Stimulated activated memory B cell treated with anti-CD40 and anti-IgM and Interleukin-4, amounts not matched to agents 10 μg/mL and 1 μg/mL and 100 μg/mL, for 72 hours (primary cell): ENCODE data around the gene KTI12.
"Not testable (repeated sequence)": the region's sequence is repeated elsewhere in the genome, so short reads cannot be mapped to it uniquely, and the experiment has no call there.

Source experiments
- ATAC-seq: fragments of 150-1000 bp; cut with Tn5 transposase; 2 replicates; pipeline ENCODE4 v1.10.0; 2021
- H3K27ac Mint-ChIP-seq: one replicate; pipeline ENCODE4 v1.8.0; 2022; ENCODE audit warnings: mild to moderate bottlenecking, mixed read lengths
- H3K27me3 Mint-ChIP-seq: one replicate; pipeline ENCODE4 v1.8.0; 2022; ENCODE audit warnings: mixed read lengths
- H3K36me3 Mint-ChIP-seq: one replicate; pipeline ENCODE4 v1.8.0; 2022; ENCODE audit warnings: mixed read lengths
- H3K4me1 Mint-ChIP-seq: one replicate; pipeline ENCODE4 v1.8.0; 2022; ENCODE audit warnings: mixed read lengths
- H3K4me3 Mint-ChIP-seq: one replicate; pipeline ENCODE4 v1.8.0; 2022; ENCODE audit warnings: mild to moderate bottlenecking, moderate library complexity, mixed read lengths
- H3K9me3 Mint-ChIP-seq: one replicate; pipeline ENCODE4 v1.8.0; 2022; ENCODE audit warnings: mixed read lengths

The KTI12 gene

GRCh38 chr1:52008071-52008809 lies 25.4 kb downstream of the KTI12 start:
- no peak overlapping the region for H3K4me3 Mint-ChIP-seq
- H3K27me3 Mint-ChIP-seq = peaks cover 32% of the 10 kb centered on the region
- peaks cover 4% of the 10 kb centered on the region for H3K4me1 Mint-ChIP-seq
- no peak overlapping the region for H3K27ac Mint-ChIP-seq
- no peaks in the 10 kb centered on the region for H3K36me3 Mint-ChIP-seq
- H3K9me3 Mint-ChIP-seq = no peaks in the 10 kb centered on the region
- ATAC-seq = no peak

- Mint-ChIP-seq H3K27me3 (peaks cover 35% of the 10 kb centered on the region), H3K27ac (no peak overlapping the region), H3K4me1 (peaks cover 4% of the 10 kb centered on the region), H3K36me3 (no peaks in the 10 kb centered on the region), H3K9me3 (no peaks in the 10 kb centered on the region), H3K4me3 (no peak overlapping the region)
- no peak for ATAC-seq
Observed at GRCh38 chr1:52007215-52008002, 26.2 kb downstream of the KTI12 start.

- not testable (repeated sequence) for H3K4me1 Mint-ChIP-seq, H3K27ac Mint-ChIP-seq, H3K4me3 Mint-ChIP-seq, H3K36me3 Mint-ChIP-seq, ATAC-seq, H3K9me3 Mint-ChIP-seq
- H3K27me3 Mint-ChIP-seq = peaks cover 35% of the 10 kb centered on the region
Observed at GRCh38 chr1:52006081-52006553, 27.5 kb downstream of the KTI12 start.

GRCh38 chr1:52005548-52005947 lies 28.1 kb downstream of the KTI12 start:
- H3K36me3 Mint-ChIP-seq, H3K4me3 Mint-ChIP-seq, H3K9me3 Mint-ChIP-seq, H3K4me1 Mint-ChIP-seq, ATAC-seq, H3K27ac Mint-ChIP-seq: not testable (repeated sequence)
- peaks cover 35% of the 10 kb centered on the region for H3K27me3 Mint-ChIP-seq

- H3K4me3 Mint-ChIP-seq = no peak overlapping the region
- ATAC-seq = no peak
- no peaks in the 10 kb centered on the region for H3K36me3 Mint-ChIP-seq
- H3K27ac Mint-ChIP-seq = no peak overlapping the region
- H3K4me1 Mint-ChIP-seq = peaks cover 4% of the 10 kb centered on the region
- peaks cover 35% of the 10 kb centered on the region for H3K27me3 Mint-ChIP-seq
- no peaks in the 10 kb centered on the region for H3K9me3 Mint-ChIP-seq
Observed at GRCh38 chr1:52003877-52004276, 29.7 kb downstream of the KTI12 start.

GRCh38 chr1:52002038-52002917 lies 31.3 kb downstream of the KTI12 start:
- H3K4me1 Mint-ChIP-seq = peaks cover 4% of the 10 kb centered on the region
- peak; percentile 89 for ATAC-seq
- no peaks in the 10 kb centered on the region for H3K36me3 Mint-ChIP-seq
- H3K9me3 Mint-ChIP-seq = no peaks in the 10 kb centered on the region
- peaks cover 30% of the 10 kb centered on the region for H3K27me3 Mint-ChIP-seq
- H3K27ac Mint-ChIP-seq = no peak overlapping the region
- H3K4me3 Mint-ChIP-seq = no peak overlapping the region

- Mint-ChIP-seq H3K9me3 (no peaks in the 10 kb centered on the region), H3K27me3 (peaks cover 25% of the 10 kb centered on the region), H3K27ac (no peak overlapping the region), H3K4me3 (no peak overlapping the region), H3K4me1 (no peaks in the 10 kb centered on the region), H3K36me3 (no peaks in the 10 kb centered on the region)
- ATAC-seq = no peak
Observed at GRCh38 chr1:51998701-51999100, 34.9 kb downstream of the KTI12 start.

- no peaks in the 10 kb centered on the region for H3K9me3 Mint-ChIP-seq
- H3K4me1 Mint-ChIP-seq = no peaks in the 10 kb centered on the region
- no peaks in the 10 kb centered on the region for H3K36me3 Mint-ChIP-seq
- no peak overlapping the region for H3K27ac Mint-ChIP-seq
- H3K4me3 Mint-ChIP-seq = no peak overlapping the region
- no peak for ATAC-seq
- peaks cover 25% of the 10 kb centered on the region for H3K27me3 Mint-ChIP-seq
Observed at GRCh38 chr1:51997974-51998382, 35.6 kb downstream of the KTI12 start.

GRCh38 chr1:51990478-51990965 lies 43.1 kb downstream of the KTI12 start, which contains the start of gene RAB3B:
TSS of gene RAB3B (minus strand) at chr1:51990700. CDS start at chr1:51977117, 13,583 bp downstream.
- Mint-ChIP-seq H3K27ac (no peak within 1 kb of the TSS), H3K4me3 (peak within 1 kb of the TSS; percentile 77), H3K27me3 (peaks cover 53% of the 10 kb centered on the region), H3K9me3 (no peaks in the 10 kb centered on the region), H3K4me1 (peaks cover 10% of the 10 kb centered on the region), H3K36me3 (no peaks in the 10 kb centered on the region)
- ATAC-seq = peak; percentile 88

GRCh38 chr1:51989582-51990477 lies 43.8 kb downstream of the KTI12 start:
- H3K4me3 Mint-ChIP-seq = peak overlapping the region; percentile 38
- H3K27ac Mint-ChIP-seq = no peak overlapping the region
- H3K36me3 Mint-ChIP-seq = no peaks in the 10 kb centered on the region
- peaks cover 53% of the 10 kb centered on the region for H3K27me3 Mint-ChIP-seq
- no peaks in the 10 kb centered on the region for H3K9me3 Mint-ChIP-seq
- ATAC-seq = no peak
- peaks cover 10% of the 10 kb centered on the region for H3K4me1 Mint-ChIP-seq

- no peak overlapping the region for H3K27ac Mint-ChIP-seq
- H3K27me3 Mint-ChIP-seq = peaks cover 43% of the 10 kb centered on the region
- H3K4me3 Mint-ChIP-seq = no peak overlapping the region
- H3K36me3 Mint-ChIP-seq = no peaks in the 10 kb centered on the region
- H3K9me3 Mint-ChIP-seq = no peaks in the 10 kb centered on the region
- peaks cover 10% of the 10 kb centered on the region for H3K4me1 Mint-ChIP-seq
- ATAC-seq = no peak
Observed at GRCh38 chr1:51988254-51988653, 45.4 kb downstream of the KTI12 start.

- no peak for ATAC-seq
- Mint-ChIP-seq H3K9me3 (no peaks in the 10 kb centered on the region), H3K27me3 (peaks cover 28% of the 10 kb centered on the region), H3K27ac (no peak overlapping the region), H3K36me3 (no peaks in the 10 kb centered on the region), H3K4me3 (no peak overlapping the region), H3K4me1 (peaks cover 10% of the 10 kb centered on the region)
Observed at GRCh38 chr1:51986718-51987117, 46.9 kb downstream of the KTI12 start.

- Mint-ChIP-seq H3K36me3 (no peaks in the 10 kb centered on the region), H3K27me3 (no peaks in the 10 kb centered on the region), H3K4me3 (no peak overlapping the region), H3K9me3 (no peaks in the 10 kb centered on the region), H3K4me1 (no peaks in the 10 kb centered on the region), H3K27ac (no peak overlapping the region)
- no peak for ATAC-seq
Observed at GRCh38 chr1:51982161-51982560, 51.4 kb downstream of the KTI12 start.
